H1 (cell line): ENCODE data around the gene ZBTB20. TPM values are rescaled to one million over a fixed set of nuclear protein-coding genes. Genes with fewer than 3 reads are reported as not detected.

Experiments used
- CTCF ChIA-PET: fragments of 300-600 bp; sonication (Branson Sonifier 250); formaldehyde crosslinking; loops from one replicate; lab custom pipeline; 2021; ENCODE audit not compliant: partially characterized antibody; lab: Charles Lee
- POLR2A ChIA-PET: fragments of 300-600 bp; sonication (Branson Sonifier 250); formaldehyde crosslinking; loops from one replicate; lab custom pipeline; 2021; ENCODE audit warnings: inconsistent platforms; ENCODE audit not compliant: partially characterized antibody; lab: Charles Lee
- DNase-seq, 2 experiments: peaks; one replicate each; pipeline versions ENCODE4 v3.0.0 to v3.0.0-alpha.2; 2010 to 2022; ENCODE audit warnings: low spot score in 2 of 2, low read depth in 1 of 2, mixed read lengths in 1 of 2
- FAIRE-seq: peaks from 2 replicates; lab custom pipeline; 2011; peaks lifted over from hg19 to GRCh38; lab: Jason Lieb, UNC
- H2AFZ ChIP-seq: 2 replicates; pipeline ENCODE4 v1.8.1; 2012; ENCODE audit warnings: low read length, inconsistent platforms
- H2AK5ac ChIP-seq: 2 replicates; pipeline ENCODE4 v1.6.1; 2013; ENCODE audit warnings: low read depth, low read length
- H2BK120ac ChIP-seq: replicated peaks from 2 replicates; pipeline ENCODE3; 2013; ENCODE audit warnings: low read depth, low read length, inconsistent platforms
- H2BK12ac ChIP-seq: 2 replicates; pipeline ENCODE4 v1.6.1; 2013; ENCODE audit warnings: low read depth, low read length
- H2BK15ac ChIP-seq: 2 replicates; pipeline ENCODE4 v1.6.1; 2013; ENCODE audit warnings: low read length
- H2BK20ac ChIP-seq: 2 replicates; pipeline ENCODE4 v1.6.1; 2013; ENCODE audit warnings: low read length
- H2BK5ac ChIP-seq: 2 replicates; pipeline ENCODE4 v1.6.1; 2013; ENCODE audit warnings: low read depth, low read length
- H3K14ac ChIP-seq: 2 replicates; pipeline ENCODE4 v1.6.1; 2013; ENCODE audit warnings: inconsistent platforms; ENCODE audit not compliant: insufficient read length
- H3K18ac ChIP-seq: 2 replicates; pipeline ENCODE4 v1.6.1; 2013; ENCODE audit warnings: low read length; ENCODE audit errors: extremely low read depth
- H3K23ac ChIP-seq: 2 replicates; pipeline ENCODE4 v1.6.1; 2013; ENCODE audit warnings: inconsistent platforms; ENCODE audit not compliant: insufficient read length
- H3K23me2 ChIP-seq: 2 replicates; pipeline ENCODE4 v1.6.1; 2013; ENCODE audit warnings: low read depth, low read length
- H3K27ac ChIP-seq: 2 replicates; pipeline ENCODE4 v1.6.1; 2011; ENCODE audit warnings: low read depth, low read length, inconsistent platforms
- H3K27me3 ChIP-seq, 4 experiments: replicated peaks in 1 of 4; 1 replicate in 1 of 4; 2 replicates in 3 of 4; pipeline versions ENCODE4 v1.6.1 to v1.8.1; 2011 to 2013; ENCODE audit warnings: low read length in 3 of 4, mild to moderate bottlenecking in 3 of 4, inconsistent platforms in 2 of 4, mixed read lengths in 2 of 4, moderate library complexity in 1 of 4; ENCODE audit not compliant: control insufficient read depth in 3 of 4, insufficient read depth in 3 of 4; ENCODE audit errors: extremely low read depth in 1 of 4
- H3K36me3 ChIP-seq, 4 experiments: 2 replicates each; pipeline versions ENCODE4 v1.6.1 to v1.8.1; 2011 to 2013; ENCODE audit warnings: mild to moderate bottlenecking in 4 of 4, low read length in 3 of 4, moderate library complexity in 2 of 4, control low read depth in 1 of 4, inconsistent platforms in 1 of 4; ENCODE audit not compliant: insufficient read depth in 4 of 4, control insufficient read depth in 2 of 4
- H3K4ac ChIP-seq: replicated peaks from 2 replicates; pipeline ENCODE3; 2013; ENCODE audit warnings: low read length, low read depth, mixed read lengths, inconsistent platforms; ENCODE audit not compliant: insufficient read length
- H3K4me1 ChIP-seq, 4 experiments: replicated peaks in 1 of 4; 1 replicate in 1 of 4; 2 replicates in 3 of 4; pipeline versions ENCODE4 v1.6.1 to v1.8.1; 2011 to 2013; ENCODE audit warnings: low read length in 3 of 4, inconsistent platforms in 2 of 4, mixed read lengths in 1 of 4; ENCODE audit not compliant: insufficient read depth in 4 of 4, control insufficient read depth in 3 of 4
- H3K4me2 ChIP-seq, 2 experiments: 2 replicates each; pipeline versions ENCODE4 v1.6.1 to v1.8.1; 2011 to 2013; ENCODE audit warnings: low read depth in 2 of 2, low read length in 2 of 2, control low read depth in 1 of 2, inconsistent platforms in 1 of 2, mild to moderate bottlenecking in 1 of 2; ENCODE audit not compliant: insufficient read depth in 1 of 2
- H3K4me3 ChIP-seq, 4 experiments: fragments of 200-600, 300-600 bp in 1 of 4; sonication (generic), shearing (Covaris generic), sonication (Bioruptor Twin) in 1 of 4; 2 replicates each; pipeline versions ENCODE4 v1.5.1 to v1.8.1; 2011 to 2016; ENCODE audit warnings: low read length in 4 of 4, low read depth in 3 of 4, control low read depth in 2 of 4, inconsistent platforms in 2 of 4, mild to moderate bottlenecking in 2 of 4, mixed read lengths in 1 of 4, moderate library complexity in 1 of 4; ENCODE audit not compliant: insufficient read depth in 2 of 4; ENCODE audit errors: extremely low read depth in 1 of 4
- H3K56ac ChIP-seq: replicated peaks from 2 replicates; pipeline ENCODE3; 2013; ENCODE audit warnings: low read depth, mild to moderate bottlenecking, mixed read lengths, low read length, inconsistent platforms; ENCODE audit not compliant: insufficient read length
- H3K79me1 ChIP-seq: 2 replicates; pipeline ENCODE4 v1.6.1; 2013; ENCODE audit warnings: low read depth, low read length, control low read depth
- H3K79me2 ChIP-seq, 2 experiments: 2 replicates each; pipeline versions ENCODE4 v1.6.1 to v1.8.1; 2012 to 2013; ENCODE audit warnings: low read length in 2 of 2, mild to moderate bottlenecking in 2 of 2, inconsistent platforms in 1 of 2; ENCODE audit not compliant: insufficient read depth in 2 of 2, control insufficient read depth in 1 of 2
- H3K9ac ChIP-seq, 4 experiments: replicated peaks in 1 of 4; 1 replicate in 1 of 4; 2 replicates in 3 of 4; pipeline versions ENCODE4 v1.6.1 to v1.8.1; 2011 to 2013; ENCODE audit warnings: low read depth in 3 of 4, low read length in 3 of 4, control low read depth in 2 of 4, mild to moderate bottlenecking in 2 of 4, moderate library complexity in 2 of 4, inconsistent platforms in 1 of 4; ENCODE audit errors: extremely low read depth in 1 of 4
- H3K9me3 ChIP-seq, 2 experiments: 2 replicates each; pipeline versions ENCODE4 v1.6.1 to v1.8.1; 2012 to 2013; ENCODE audit warnings: mild to moderate bottlenecking in 2 of 2, moderate library complexity in 2 of 2, control low read depth in 1 of 2, inconsistent platforms in 1 of 2, low read depth in 1 of 2, low read length in 1 of 2, mixed read lengths in 1 of 2; ENCODE audit not compliant: insufficient read depth in 2 of 2
- H4K20me1 ChIP-seq, 2 experiments: replicated peaks in 1 of 2; 2 replicates each; pipeline versions ENCODE3 to v1.8.1; 2011 to 2013; ENCODE audit warnings: inconsistent platforms in 2 of 2, low read length in 2 of 2, mild to moderate bottlenecking in 1 of 2; ENCODE audit not compliant: insufficient read depth in 2 of 2, control insufficient read depth in 1 of 2
- H4K5ac ChIP-seq: 2 replicates; pipeline ENCODE4 v1.6.1; 2013; ENCODE audit warnings: low read length, low read depth, mixed read lengths, inconsistent platforms; ENCODE audit not compliant: insufficient read length
- H4K8ac ChIP-seq: 2 replicates; pipeline ENCODE4 v1.8.0; 2013; ENCODE audit warnings: mild to moderate bottlenecking, moderate library complexity, low read length, inconsistent platforms; ENCODE audit not compliant: insufficient read depth; ENCODE audit errors: extremely low read depth
- H4K91ac ChIP-seq: replicated peaks from 2 replicates; pipeline ENCODE3; 2013; ENCODE audit warnings: low read length, mixed read lengths, inconsistent platforms; ENCODE audit not compliant: insufficient read length
- CTCF ChIP-seq, 3 experiments: IDR thresholded peaks; 1 replicate in 2 of 3; 2 replicates in 1 of 3; pipeline versions ENCODE4 v1.5.1 to v1.6.1; 2011; ENCODE audit warnings: low read length in 3 of 3, mild to moderate bottlenecking in 3 of 3, inconsistent platforms in 2 of 3, low read depth in 1 of 3, moderate library complexity in 1 of 3; ENCODE audit not compliant: insufficient read depth in 1 of 3; ENCODE audit errors: control extremely low read depth in 1 of 3
- RAD21 ChIP-seq, 2 experiments: IDR thresholded peaks in 1 of 2; conservative IDR thresholded peaks in 1 of 2; 2 replicates each; pipeline ENCODE4 v1.6.1; 2011; ENCODE audit warnings: low read depth in 2 of 2, low read length in 2 of 2, improper control_type of control experiment in 1 of 2, inconsistent platforms in 1 of 2, mild to moderate bottlenecking in 1 of 2, moderate library complexity in 1 of 2
- SIN3A ChIP-seq, 2 experiments: IDR thresholded peaks in 1 of 2; conservative IDR thresholded peaks in 1 of 2; 2 replicates each; pipeline ENCODE4 v1.6.1; 2011 to 2012; ENCODE audit warnings: low read length in 2 of 2, improper control_type of control experiment in 1 of 2, low read depth in 1 of 2, mild to moderate bottlenecking in 1 of 2
- WGBS, 2 experiments: shearing (Covaris generic) in 1 of 2; methylation state at CpG; one replicate each; pipeline versions ENCODE4 v1.1.6 to v1.1.7; 2013 to 2015; ENCODE audit warnings: low lambda C conversion rate in 2 of 2, mixed read lengths in 2 of 2, inconsistent platforms in 1 of 2, low coverage in 1 of 2, missing lambda C conversion rate in 1 of 2; ENCODE audit not compliant: insufficient replicate concordance in 2 of 2, insufficient coverage in 1 of 2, insufficient read length in 1 of 2; ENCODE audit errors: extremely low coverage in 1 of 2, missing lambda C conversion rate in 1 of 2; 5-methylcytosine and 5-hydroxymethylcytosine counted together
- polyA plus RNA-seq, 7 experiments: library from polyadenylated mRNA; depleted of rRNA in 3 of 7; stranded (reverse) in 5 of 7; unstranded in 2 of 7; fragments of >200 nt in 5 of 7; fragments of 200-250 nt in 2 of 7; gene quantifications; 1 replicate in 5 of 7; 2 replicates in 1 of 7; 4 replicates in 1 of 7; pipeline versions ENCODE4 v1.2.1 to v1.2.3, GENCODE V29; 2011 to 2013; ENCODE audit warnings: missing spikeins in 2 of 7, mixed read lengths in 2 of 7
- total RNA-seq: library from RNA; stranded (reverse); fragmentation: NEBNext Ultra II Directional; extraction: Animal tissue kit (Norgen Biotek cat#: 25700); gene quantifications from 2 replicates; pipeline ENCODE4 v1.2.1, GENCODE V29; 2021

The ZBTB20 gene
- total and polyA plus RNA-seq, 2 of the 8 experiments (the other 6 are each of a cell fraction or from before 2014, with no cell fraction given): 0.35 to 1.3 TPM

GRCh38 chr3:114597012-114597411, 550.1 kb downstream of the ZBTB20 start:
- Histone ChIP-seq H3K23me2 (no peaks in the 10 kb centered on the region), H4K20me1 (no peaks in the 10 kb centered on the region), H2BK5ac (no peak overlapping the region), H3K27ac (no peak overlapping the region), H4K91ac (no peak overlapping the region), H4K5ac (no peak overlapping the region), H3K14ac (no peak overlapping the region), H2BK20ac (no peak overlapping the region), H3K79me1 (no peaks in the 10 kb centered on the region), H3K36me3 (no peaks in the 10 kb centered on the region), H2BK120ac (no peak overlapping the region), H2AFZ (no peak overlapping the region), H3K9ac (no peak overlapping the region), H3K4me2 (no peak overlapping the region), H2AK5ac (no peak overlapping the region), H3K4ac (no peak overlapping the region), H3K9me3 (no peaks in the 10 kb centered on the region), H4K8ac (no peak overlapping the region), H3K56ac (no peak overlapping the region), H3K18ac (no peak overlapping the region), H3K4me3 (no peak overlapping the region), H2BK12ac (no peak overlapping the region), H2BK15ac (no peak overlapping the region), H3K4me1 (no peaks in the 10 kb centered on the region), H3K27me3 (no peaks in the 10 kb centered on the region), H3K79me2 (no peaks in the 10 kb centered on the region), H3K23ac (no peak overlapping the region)
- DNase-seq (no peak), FAIRE-seq (peak; percentile 13)
- POLR2A ChIA-PET: no interaction called here
- TF ChIP-seq SIN3A (conservative IDR thresholded peaks at IDR 0.05 in 1 of 2, IDR thresholded peaks at IDR 0.05 in 1 of 2; ENCODE audit: low read depth in 1 of 2, low read length in 2 of 2) (no peak), CTCF (IDR thresholded peaks at IDR 0.05; ENCODE audit: control extremely low read depth in 1 of 3, insufficient read depth in 1 of 3, low read depth in 1 of 3, low read length in 3 of 3) (peak in 2 of 3 experiments; percentile 16 to 23; a peak in 2 of 4 replicates), RAD21 (IDR thresholded peaks at IDR 0.05 in 1 of 2, conservative IDR thresholded peaks at IDR 0.05 in 1 of 2; ENCODE audit: low read depth in 2 of 2, low read length in 2 of 2) (peak; percentile 36 to 49; a peak in 3 of 4 replicates)
- CTCF ChIA-PET: interaction anchor here (0.6 to 2.6 kb wide), 19 partner anchors 8 to 307 kb away, joined by 3 to 9 read pairs (median 4); no protein-coding TSS in a partner anchor
- WGBS, 2 experiments: 66% methylated on average over 4 of the region's 4 CpGs; no CpG with 5 or more reads in 1 of the 2 experiments
